ENCODE measurements around the gene LMCD1.

LMCD1 gene

DNA sequence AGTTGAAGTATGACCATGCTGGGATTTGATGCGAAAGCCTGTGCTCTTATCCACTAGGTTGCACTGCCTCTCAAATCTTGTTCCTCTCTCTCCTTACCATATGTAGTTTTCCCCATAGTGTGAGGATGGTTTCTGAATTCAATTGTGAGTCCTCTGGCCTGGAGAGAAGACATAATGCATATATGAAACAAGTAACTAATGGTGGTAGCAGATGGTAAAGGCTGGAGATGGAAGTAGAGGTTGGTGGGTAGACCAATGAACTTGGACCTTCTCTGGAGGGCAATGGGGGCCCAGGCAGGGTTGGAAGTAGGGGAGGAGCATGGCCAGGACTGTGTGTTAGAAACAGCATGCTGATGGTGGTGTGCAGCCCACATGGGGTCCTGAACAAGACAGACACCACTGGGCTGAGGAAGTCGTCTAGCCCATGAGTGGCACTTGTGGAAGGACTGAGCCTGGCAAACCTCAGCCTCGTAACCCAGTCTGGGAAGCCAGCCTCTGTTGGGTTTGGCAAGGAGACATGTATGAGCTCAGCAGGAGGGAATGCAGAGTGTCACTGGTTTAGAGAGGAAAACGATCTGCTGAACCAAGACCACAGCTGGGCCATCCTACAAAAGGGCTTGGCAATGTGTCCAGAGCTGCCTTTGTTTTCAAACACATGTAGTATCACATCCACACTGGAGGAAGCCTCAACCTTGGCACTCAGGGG, 18.5 kb upstream of the LMCD1 start:
- H3K27ac ChIP-seq, result peak overlapping the region; percentile 75; the same call in 1 of the 2 replicates
- TF ChIP-seq, protein P1, sequence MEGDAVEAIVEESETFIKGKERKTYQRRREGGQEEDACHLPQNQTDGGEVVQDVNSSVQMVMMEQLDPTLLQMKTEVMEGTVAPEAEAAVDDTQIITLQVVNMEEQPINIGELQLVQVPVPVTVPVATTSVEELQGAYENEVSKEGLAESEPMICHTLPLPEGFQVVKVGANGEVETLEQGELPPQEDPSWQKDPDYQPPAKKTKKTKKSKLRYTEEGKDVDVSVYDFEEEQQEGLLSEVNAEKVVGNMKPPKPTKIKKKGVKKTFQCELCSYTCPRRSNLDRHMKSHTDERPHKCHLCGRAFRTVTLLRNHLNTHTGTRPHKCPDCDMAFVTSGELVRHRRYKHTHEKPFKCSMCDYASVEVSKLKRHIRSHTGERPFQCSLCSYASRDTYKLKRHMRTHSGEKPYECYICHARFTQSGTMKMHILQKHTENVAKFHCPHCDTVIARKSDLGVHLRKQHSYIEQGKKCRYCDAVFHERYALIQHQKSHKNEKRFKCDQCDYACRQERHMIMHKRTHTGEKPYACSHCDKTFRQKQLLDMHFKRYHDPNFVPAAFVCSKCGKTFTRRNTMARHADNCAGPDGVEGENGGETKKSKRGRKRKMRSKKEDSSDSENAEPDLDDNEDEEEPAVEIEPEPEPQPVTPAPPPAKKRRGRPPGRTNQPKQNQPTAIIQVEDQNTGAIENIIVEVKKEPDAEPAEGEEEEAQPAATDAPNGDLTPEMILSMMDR (conservative IDR thresholded peaks at IDR 0.05), result no peak

- TF ChIP-seq, protein P1 (conservative IDR thresholded peaks at IDR 0.05), result no peak
- H3K27ac ChIP-seq, result no peak overlapping the region
Measured at GRCh38 chr3:8484409-8485140, 17.0 kb upstream of the LMCD1 start.

DNA sequence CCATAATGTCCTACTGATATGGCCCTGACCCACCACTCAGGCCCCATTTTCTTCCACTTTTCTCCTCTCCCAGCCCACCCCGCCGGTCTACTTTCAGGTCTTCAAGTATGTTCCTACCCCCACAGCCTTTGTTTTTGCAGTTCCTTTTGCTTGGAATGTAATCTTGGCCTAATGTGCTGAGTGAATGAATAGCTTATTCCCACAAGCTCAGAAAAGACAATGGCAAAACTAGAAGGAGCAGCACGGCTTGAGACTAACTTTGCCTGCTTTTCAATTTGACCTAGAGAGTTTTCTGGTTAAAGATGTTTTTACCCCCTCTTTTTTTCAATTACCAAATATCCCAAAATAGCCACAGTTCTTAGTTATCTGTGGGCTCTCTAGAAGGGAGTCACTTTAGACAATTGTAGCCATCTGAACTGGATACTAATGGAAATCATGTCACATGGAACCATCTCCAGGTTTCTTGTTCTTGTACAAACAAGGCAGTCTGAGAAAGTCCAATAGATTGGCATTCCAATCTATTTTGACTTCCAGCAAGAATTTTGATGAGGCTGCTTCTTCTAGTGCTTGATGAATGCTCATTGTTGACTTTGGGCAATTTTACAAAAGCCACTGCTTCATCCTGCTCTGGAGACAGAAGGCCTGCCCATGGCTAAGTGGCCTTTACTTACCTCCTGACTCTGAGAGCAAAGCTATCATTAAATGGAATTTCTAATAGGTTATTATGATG, 16.3 kb upstream of the LMCD1 start:
- H3K27ac ChIP-seq, result no peak overlapping the region
- TF ChIP-seq, protein P1 (conservative IDR thresholded peaks at IDR 0.05), result no peak

GRCh38 chr3:8485943-8486342, 15.7 kb upstream of the LMCD1 start:
- no peak overlapping the region for H3K27ac ChIP-seq
- TF ChIP-seq, protein P1 (conservative IDR thresholded peaks at IDR 0.05), result no peak

DNA sequence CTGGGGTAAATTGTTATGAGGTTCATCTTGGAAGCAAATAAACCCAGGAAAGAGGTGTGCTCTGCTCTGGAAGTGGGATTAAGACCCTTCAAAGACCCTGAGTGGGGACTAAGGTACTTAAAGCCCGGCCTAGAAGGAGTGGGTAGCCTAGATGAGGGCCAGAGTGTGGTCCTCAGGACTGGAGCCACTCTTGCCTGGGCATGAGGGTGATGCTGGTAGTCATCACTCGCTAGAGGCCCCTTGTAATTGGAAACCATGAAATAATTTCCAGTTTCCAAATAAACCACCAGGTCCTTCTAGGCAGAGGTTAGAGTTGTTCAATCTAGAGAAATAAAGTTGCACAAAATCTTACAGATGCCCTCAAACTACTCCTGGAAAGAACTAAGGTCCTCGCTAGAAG, 15.2 kb upstream of the LMCD1 start:
- TF ChIP-seq, protein P1 (conservative IDR thresholded peaks at IDR 0.05), result no peak
- peak overlapping the region; percentile 11; the same call in 1 of the 2 replicates for H3K27ac ChIP-seq

GRCh38 chr3:8486936-8487335, 14.7 kb upstream of the LMCD1 start:
- TF ChIP-seq, protein P1 (conservative IDR thresholded peaks at IDR 0.05), result no peak

GRCh38 chr3:8488411-8488810, 13.2 kb upstream of the LMCD1 start:
- TF ChIP-seq, protein P1 (conservative IDR thresholded peaks at IDR 0.05), result no peak
- H3K27ac ChIP-seq, result no peak overlapping the region

More at GRCh38 chr3:8486936-8487335, 14.7 kb upstream of the LMCD1 start:
- H3K27ac ChIP-seq, result peak overlapping the region; percentile 11; the same call in 1 of the 2 replicates
